ENCODE measurements around the gene MYL7.
"Not testable (repeated sequence)": the region's sequence is repeated elsewhere in the genome, so short reads cannot be mapped to it uniquely, and the experiment has no call there.

MYL7 gene

GRCh38 chr7:44141221-44141850 lies at the start of gene MYL7:
MYL7 (minus strand) TSS chr7:44141332; CDS start chr7:44141305, 27 bp downstream.
- DNase-seq, result no peak

GRCh38 chr7:44189993-44190872 lies 49.1 kb upstream of the MYL7 start:
- DNase-seq, result no peak

- no peak for DNase-seq
Observed at GRCh38 chr7:44189286-44189992, 48.3 kb upstream of the MYL7 start, which contains the start of gene GCK. GCK (minus strand) TSS chr7:44189439; CDS start chr7:44188953, 486 bp downstream.

- no peak for DNase-seq
Observed at GRCh38 chr7:44188480-44189225, 47.5 kb upstream of the MYL7 start.

- no peak for DNase-seq
Observed at GRCh38 chr7:44187636-44188416, 46.7 kb upstream of the MYL7 start.

- DNase-seq, result no peak
Observed at GRCh38 chr7:44186736-44187135, 45.6 kb upstream of the MYL7 start.

- DNase-seq, result no peak
Observed at GRCh38 chr7:44185729-44186128, 44.6 kb upstream of the MYL7 start.

GRCh38 chr7:44184873-44185446 lies 43.8 kb upstream of the MYL7 start:
- DNase-seq, result no peak

GRCh38 chr7:44184206-44184872 lies 43.2 kb upstream of the MYL7 start:
- no peak for DNase-seq

- DNase-seq, result no peak
Observed at GRCh38 chr7:44183386-44183785, 42.3 kb upstream of the MYL7 start.

GRCh38 chr7:44182827-44183226 lies 41.7 kb upstream of the MYL7 start:
- DNase-seq, result no peak

- DNase-seq, result no peak
Observed at GRCh38 chr7:44180631-44181030, 39.5 kb upstream of the MYL7 start.

GRCh38 chr7:44177570-44178131 lies 36.5 kb upstream of the MYL7 start:
- DNase-seq, result no peak

- DNase-seq, result no peak
Observed at GRCh38 chr7:44176486-44176885, 35.4 kb upstream of the MYL7 start.

- DNase-seq, result no peak
Observed at GRCh38 chr7:44175730-44176129, 34.6 kb upstream of the MYL7 start.

- not testable (repeated sequence) for DNase-seq
Observed at GRCh38 chr7:44174694-44174948, 33.5 kb upstream of the MYL7 start.

GRCh38 chr7:44173911-44174693 lies 33.0 kb upstream of the MYL7 start:
- DNase-seq, result no peak

- no peak for DNase-seq
Observed at GRCh38 chr7:44172803-44173424, 31.8 kb upstream of the MYL7 start.

GRCh38 chr7:44172352-44172751 lies 31.2 kb upstream of the MYL7 start:
- DNase-seq, result no peak

- peak; percentile 10 for DNase-seq
Observed at GRCh38 chr7:44171901-44172300, 30.8 kb upstream of the MYL7 start.
